HG03175 (cell line): ENCODE data around the gene RNF40.

Experiments
- ATAC-seq: cut with Tn5 transposase; IDR thresholded peaks from one replicate; pipeline ENCODE4 v1.9.1; 2021; ENCODE audit warnings: mild to moderate bottlenecking, moderate library complexity; ENCODE audit not compliant: unreplicated experiment

Gene RNF40

DNA sequence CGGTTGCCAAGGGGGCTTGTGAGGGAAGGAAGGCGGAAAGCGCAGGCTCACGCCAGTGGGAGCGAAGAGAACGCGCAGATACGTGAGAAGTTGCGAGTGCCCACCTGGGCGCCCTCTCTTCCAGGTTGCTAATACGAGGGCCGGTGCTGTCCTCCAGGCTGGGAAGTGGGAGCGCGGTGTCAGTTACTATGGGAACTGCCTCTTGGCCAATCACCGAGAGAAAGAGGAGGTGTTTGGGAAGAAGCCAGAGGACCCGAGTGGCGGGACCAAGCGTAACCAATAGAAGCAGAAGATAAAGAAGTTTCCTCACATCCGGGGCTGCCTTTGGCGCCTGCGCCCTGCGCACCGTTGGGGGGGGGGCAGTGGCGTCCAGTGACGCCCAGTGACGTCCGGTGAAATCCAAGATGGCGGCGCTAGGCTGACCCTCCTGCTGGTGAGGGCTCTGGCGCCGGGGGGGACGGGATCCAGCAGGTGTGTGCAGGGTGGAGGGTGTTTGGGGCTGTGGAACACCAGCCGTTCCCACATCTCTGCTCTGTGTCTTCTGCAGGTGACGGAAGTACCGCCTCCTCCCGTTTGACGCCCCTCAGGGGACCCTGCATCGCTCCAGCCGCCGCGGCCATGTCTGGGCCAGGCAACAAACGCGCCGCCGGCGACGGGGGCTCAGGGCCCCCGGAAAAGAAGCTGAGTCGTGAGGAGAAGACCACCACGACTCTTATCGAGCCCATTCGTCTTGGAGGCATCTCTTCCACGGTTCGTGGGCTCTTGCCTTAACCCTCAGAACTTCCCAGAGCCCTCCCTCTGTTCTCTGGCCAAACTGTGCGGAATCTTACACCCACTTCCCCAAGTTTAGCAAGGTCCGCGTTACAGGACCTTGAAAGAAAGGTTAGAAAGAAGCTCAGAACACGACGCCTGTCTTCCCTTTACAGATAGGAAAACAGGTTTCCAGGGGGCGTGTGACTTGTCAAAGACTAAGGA, at the start of gene RNF40, which contains the start of gene CFAP119:
TSS of gene RNF40 (plus strand) at position 395 of the 975 bp plus-strand sequence. CDS start at position 619, 224 bp downstream.
TSS of gene CFAP119 (minus strand) at position 135 of the 975 bp plus-strand sequence. CDS start 314 bp downstream, outside the sequence.
- peak; percentile 88 for ATAC-seq

DNA sequence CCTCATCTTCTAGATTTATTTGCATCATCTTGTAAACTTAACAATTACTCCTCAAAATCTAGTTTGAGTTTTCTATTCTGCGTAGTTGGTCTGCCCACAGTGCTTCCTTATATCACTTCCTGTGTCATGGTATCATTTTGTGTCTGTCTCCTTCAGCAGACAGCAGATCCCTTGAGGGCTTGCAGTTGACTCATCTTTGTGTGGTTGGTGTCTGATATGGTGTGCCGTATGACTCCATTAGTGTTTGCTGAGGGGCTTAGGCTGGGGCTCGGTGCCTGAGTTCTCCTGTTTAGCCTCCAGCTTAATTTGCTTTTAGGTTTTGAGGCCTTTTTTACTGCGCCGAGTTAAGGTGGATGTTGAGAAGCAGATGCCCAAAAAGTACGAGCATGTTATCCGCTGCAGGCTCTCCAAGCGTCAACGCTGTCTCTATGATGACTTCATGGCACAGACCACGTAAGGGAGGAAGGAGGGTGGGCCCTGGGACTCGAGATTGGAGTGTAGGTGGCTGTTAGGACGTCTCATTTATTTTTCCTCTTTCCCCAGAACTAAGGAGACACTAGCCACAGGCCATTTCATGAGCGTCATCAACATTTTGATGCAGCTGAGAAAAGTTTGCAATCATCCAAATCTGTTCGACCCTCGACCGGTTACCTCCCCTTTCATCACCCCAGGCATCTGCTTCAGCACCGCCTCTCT, 46.2 kb upstream of the RNF40 start:
- ATAC-seq: no peak

DNA sequence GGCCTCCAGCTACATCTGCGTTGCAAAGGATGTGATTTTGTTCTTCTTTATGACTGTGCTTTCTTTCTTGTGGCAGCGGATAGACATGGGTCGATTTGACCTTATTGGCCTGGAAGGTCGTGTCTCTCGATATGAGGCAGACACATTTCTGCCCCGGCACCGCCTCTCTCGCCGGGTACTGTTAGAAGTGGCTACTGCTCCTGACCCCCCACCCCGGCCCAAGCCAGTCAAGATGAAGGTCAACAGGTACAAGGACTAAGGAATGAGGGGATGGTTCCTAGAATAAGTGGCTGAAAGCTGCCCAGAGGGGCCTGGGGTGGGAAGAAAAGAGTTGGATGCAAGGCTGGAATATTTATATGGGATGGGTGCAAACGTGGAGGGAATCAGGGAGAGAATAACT, 42.0 kb upstream of the RNF40 start:
- ATAC-seq: no peak

DNA sequence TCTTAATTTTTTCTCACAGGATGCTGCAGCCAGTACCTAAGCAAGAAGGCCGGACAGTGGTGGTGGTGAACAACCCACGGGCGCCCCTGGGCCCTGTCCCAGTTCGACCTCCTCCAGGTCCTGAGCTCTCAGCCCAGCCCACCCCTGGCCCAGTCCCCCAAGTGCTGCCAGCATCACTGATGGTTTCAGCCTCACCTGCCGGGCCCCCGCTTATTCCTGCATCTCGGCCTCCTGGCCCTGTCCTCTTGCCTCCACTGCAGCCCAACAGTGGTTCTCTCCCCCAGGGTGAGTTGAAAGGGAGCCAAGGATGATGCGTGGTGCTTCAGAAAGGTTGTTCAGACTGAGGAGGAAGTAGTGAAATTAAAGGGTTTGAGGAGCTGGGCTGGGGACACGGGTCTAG, 41.4 kb upstream of the RNF40 start:
- no peak for ATAC-seq

DNA sequence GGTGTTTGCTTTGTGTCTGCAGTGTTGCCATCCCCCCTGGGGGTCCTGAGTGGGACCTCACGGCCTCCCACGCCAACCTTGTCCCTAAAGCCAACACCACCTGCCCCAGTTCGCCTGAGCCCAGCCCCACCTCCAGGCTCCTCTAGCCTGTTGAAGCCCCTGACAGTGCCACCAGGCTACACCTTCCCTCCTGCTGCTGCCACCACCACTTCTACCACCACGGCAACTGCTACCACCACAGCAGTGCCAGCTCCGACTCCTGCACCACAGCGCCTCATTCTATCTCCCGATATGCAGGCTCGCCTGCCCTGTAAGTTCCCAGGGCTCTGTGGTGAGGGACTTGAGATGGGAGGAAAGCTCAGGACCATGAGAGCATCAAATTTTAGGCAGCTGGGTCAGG, 41.0 kb upstream of the RNF40 start:
- no peak for ATAC-seq

DNA sequence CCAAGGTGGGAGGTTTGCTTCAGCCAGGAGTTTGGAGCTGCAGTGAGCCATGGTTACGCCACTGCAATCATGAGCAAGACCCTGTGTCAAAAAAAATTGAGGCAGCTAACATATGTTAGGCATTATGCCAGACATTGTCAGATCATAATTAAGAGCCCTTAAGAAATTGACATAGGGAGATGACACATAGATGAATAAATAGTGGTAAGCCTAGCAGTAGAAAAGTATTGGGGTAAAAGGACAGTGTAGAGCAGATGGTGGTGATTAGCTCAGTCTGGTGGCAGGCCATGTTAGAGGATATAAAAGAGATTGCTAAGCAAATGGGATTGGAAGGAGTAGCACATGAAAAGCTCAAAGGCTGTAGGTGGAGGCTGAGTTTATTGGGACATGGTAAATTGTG, 40.5 kb upstream of the RNF40 start:
- ATAC-seq: no peak

DNA sequence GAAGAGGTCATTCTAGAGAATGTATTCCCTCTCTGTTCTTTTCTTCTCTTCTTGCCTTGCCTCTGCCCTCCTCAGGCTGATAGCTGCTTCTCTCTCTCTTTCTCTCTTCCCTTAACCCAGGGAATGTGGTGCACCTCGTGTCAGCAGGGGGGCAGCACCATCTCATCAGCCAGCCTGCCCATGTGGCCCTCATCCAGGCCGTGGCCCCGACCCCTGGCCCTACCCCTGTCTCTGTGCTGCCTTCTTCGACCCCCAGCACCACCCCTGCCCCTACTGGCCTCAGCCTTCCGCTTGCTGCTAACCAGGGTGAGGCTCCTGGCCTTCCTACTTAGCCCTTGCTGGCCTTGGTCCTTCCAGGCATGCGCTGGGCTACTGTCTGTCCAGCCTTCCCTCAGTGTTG, 39.7 kb upstream of the RNF40 start:
- no peak for ATAC-seq

DNA sequence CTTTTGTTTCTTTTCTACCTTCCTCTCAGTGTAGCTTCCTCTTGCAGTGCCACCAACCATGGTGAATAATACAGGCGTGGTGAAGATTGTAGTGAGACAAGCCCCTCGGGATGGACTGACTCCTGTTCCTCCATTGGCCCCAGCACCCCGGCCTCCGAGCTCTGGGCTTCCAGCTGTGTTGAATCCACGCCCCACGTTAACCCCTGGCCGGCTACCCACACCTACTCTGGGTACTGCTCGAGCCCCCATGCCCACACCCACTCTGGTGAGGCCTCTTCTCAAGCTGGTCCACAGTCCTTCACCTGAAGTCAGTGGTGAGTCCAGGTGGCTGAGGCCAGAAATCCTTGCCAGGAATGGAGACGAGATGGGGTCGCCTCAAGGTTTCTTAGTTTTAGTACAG, 39.2 kb upstream of the RNF40 start:
- no peak for ATAC-seq

DNA sequence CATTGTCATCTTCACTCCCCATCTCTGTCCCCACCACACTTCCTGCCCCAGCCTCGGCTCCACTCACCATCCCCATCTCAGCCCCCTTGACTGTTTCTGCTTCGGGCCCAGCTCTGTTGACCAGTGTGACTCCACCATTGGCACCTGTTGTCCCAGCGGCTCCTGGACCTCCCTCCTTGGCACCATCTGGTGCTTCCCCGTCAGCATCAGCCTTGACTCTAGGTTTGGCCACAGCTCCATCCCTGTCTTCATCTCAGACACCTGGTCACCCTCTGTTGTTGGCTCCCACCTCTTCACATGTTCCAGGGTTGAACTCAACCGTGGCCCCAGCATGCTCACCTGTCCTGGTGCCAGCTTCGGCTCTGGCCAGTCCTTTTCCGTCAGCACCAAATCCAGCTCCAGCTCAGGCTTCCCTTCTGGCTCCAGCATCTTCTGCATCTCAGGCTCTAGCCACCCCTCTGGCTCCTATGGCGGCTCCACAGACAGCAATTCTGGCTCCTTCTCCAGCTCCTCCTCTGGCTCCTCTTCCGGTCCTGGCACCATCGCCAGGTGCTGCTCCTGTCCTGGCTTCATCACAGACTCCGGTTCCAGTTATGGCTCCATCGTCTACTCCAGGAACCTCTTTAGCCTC, 38.3 kb upstream of the RNF40 start:
- no peak for ATAC-seq

DNA sequence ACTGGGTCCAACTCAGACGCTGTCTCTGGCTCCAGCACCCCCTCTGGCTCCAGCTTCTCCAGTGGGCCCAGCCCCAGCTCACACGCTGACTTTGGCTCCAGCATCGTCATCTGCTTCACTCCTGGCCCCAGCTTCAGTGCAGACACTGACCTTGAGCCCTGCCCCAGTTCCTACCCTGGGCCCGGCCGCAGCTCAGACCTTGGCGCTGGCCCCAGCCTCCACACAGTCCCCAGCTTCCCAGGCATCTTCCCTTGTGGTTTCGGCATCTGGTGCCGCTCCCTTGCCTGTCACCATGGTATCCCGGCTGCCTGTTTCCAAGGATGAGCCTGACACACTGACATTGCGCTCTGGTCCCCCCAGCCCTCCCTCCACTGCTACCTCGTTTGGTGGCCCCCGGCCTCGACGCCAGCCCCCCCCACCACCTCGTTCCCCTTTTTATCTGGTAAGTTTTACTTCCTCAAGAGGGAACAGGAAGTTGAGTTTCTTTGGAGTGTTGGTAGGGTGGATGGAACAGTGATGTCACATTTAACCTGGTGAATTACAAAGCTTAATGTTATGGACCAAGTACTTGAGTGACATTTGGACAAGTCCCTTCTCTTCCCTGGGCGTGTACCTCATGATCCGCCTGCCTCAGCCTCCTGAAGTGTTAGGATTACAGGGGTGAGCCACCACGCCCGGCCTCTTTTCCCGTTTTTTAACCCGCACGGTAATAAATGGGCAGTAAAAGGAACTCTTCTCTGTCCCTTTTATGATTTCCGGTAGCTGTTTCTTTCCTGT, 37.3 kb upstream of the RNF40 start:
- ATAC-seq: no peak

DNA sequence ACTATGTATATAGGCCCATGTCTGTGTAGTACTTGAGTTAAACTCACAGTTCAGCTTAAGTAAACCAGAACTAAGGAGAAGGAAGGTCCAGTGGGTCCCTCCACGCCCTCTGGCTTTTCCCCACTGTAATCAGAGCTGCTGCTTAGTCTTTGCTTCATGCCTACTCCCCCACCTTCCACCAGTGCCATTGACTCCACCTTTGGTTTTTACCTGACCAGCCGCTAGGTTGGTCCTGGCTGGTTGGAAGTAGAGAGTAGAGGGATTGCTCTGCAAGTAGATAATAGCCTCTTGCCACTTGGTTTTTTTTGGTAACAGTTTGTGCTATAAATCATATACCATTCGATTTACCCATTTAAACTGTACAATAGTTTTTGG, 36.7 kb upstream of the RNF40 start:
- no peak for ATAC-seq

DNA sequence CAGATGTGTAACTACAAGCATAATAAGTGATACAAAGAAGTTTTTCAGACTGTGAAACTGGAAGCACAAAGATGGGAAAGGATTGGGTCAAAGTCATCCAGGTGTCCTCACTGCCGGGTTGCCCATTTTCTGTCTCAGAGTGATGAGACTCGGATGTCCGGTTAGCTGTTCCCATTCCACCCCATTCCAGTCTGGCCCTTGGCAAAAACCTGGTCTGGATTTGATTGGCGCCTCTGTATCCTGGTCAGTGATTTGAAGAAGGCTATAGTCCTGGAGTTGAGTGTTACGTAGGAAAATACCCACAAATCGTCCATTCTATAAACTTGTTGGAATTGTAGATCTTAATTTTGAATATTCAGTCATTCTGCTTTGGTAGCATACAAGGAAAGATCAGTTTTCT, 33.8 kb upstream of the RNF40 start:
- no peak for ATAC-seq

DNA sequence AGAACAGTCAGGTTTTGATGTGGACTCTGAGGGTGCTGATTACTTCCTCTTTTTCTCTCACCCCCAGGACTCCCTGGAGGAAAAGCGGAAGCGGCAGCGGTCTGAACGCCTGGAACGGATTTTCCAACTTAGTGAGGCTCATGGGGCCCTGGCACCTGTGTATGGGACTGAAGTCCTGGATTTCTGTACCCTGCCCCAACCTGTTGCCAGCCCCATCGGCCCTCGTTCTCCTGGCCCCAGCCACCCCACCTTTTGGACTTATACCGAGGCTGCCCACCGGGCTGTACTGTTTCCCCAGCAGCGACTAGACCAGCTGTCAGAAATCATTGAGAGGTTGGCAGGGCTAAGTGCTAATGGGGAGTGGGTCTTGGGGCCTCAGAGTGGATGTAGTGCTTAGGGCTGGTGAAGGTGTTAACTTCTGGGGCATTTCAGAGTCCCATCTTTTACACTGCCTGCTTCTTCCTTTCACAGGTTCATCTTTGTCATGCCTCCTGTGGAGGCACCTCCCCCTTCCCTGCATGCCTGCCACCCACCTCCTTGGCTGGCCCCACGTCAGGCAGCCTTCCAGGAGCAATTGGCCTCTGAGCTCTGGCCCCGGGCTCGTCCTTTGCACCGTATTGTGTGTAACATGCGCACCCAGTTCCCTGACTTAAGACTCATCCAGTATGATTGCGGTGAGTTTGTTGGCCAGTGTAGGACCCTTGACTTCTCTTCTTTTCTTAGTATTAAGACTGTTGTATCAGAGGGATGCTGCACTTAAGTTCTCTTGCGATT, 33.0 kb upstream of the RNF40 start:
- ATAC-seq: no peak

DNA sequence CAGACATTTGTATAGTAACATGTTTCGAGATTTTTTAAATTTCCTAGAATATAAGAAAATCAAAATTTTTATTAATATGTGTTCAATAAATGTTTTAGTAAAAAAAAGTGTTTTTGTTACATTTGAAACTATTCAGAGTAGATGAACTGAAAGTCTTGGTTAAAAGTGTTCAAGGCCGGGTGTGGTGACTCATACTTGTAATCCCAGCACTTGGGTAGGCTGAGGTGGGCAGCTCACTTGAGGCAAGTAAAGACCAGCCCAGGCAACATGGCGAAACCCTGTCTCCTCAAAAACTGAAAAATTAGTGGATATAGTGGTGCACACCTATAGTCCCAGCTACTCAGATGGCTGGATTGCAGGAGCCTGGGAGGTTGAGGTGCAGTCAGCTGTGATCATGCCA, 30.7 kb upstream of the RNF40 start:
- no peak for ATAC-seq

DNA sequence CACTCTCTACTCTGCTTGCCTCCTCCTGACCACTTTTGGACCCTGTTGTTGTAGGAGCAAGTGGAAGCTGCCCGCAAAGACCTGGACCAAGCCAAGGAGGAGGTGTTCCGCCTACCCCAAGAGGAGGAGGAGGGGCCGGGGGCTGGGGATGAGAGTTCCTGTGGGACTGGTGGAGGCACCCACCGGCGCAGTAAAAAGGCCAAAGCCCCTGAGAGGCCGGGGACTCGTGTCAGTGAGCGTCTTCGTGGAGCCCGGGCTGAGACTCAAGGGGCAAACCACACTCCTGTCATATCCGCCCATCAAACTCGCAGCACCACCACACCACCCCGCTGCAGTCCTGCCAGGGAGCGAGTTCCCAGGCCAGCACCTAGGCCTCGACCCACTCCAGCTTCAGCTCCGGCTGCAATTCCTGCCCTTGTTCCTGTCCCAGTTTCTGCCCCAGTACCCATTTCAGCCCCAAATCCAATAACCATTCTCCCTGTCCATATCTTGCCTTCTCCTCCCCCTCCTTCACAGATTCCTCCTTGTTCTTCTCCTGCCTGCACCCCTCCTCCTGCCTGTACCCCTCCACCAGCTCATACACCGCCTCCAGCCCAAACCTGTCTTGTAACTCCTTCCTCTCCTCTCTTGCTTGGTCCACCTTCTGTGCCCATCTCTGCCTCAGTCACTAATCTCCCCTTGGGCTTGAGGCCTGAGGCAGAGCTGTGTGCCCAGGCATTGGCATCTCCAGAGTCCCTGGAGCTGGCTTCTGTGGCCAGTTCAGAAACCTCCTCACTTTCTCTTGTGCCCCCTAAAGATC, 24.9 kb upstream of the RNF40 start:
- ATAC-seq: no peak

DNA sequence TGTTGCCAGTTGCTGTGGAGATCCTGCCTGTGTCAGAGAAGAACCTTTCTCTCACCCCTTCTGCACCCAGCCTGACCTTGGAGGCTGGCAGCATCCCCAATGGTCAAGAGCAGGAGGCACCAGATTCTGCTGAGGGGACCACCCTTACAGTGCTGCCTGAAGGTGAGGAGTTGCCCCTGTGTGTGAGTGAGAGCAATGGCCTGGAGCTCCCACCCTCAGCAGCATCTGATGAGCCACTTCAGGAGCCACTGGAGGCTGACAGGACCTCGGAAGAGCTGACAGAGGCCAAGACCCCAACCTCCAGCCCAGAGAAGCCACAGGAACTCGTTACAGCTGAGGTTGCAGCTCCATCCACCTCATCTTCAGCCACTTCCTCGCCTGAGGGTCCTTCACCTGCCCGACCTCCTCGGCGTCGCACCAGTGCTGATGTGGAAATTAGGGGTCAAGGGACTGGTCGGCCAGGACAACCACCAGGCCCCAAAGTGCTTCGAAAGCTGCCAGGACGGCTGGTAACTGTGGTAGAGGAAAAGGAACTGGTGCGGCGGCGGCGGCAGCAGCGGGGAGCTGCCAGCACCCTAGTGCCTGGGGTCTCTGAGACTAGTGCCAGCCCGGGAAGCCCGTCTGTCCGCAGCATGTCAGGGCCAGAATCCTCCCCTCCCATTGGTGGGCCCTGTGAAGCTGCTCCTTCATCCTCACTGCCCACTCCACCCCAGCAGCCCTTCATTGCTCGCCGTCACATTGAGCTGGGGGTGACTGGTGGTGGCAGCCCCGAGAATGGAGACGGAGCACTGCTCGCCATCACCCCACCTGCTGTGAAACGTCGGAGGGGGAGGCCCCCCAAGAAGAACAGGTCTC, 24.1 kb upstream of the RNF40 start:
- no peak for ATAC-seq

DNA sequence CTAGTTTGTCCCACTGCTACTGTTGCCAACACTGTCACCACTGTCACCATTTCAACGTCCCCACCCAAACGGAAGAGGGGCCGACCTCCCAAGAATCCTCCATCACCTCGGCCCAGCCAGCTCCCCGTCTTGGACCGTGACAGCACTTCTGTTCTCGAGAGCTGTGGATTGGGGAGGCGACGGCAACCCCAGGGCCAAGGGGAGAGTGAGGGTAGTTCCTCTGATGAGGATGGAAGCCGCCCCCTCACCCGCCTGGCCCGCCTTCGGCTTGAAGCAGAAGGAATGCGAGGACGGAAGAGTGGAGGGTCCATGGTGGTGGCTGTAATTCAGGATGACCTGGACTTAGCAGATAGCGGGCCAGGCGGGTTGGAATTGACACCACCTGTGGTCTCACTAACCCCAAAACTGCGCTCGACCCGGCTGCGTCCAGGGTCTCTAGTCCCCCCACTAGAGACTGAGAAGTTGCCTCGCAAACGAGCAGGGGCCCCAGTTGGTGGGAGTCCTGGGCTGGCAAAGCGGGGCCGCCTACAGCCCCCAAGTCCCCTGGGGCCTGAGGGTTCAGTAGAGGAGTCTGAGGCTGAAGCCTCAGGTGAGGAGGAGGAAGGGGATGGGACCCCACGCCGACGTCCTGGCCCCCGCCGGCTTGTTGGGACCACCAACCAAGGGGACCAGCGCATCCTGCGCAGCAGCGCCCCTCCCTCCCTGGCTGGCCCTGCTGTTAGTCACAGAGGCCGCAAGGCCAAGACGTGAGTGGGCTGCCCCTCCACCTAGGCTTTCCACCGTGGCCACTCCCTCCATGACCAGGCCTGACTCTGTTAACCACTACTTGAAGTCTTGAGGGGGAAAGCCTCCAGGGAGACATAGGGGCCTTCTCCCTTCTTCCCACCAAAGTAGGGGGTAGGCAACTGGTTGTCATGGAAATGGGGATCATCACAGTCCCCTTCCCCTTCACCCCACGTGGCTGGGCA, 22.9 kb upstream of the RNF40 start:
- ATAC-seq: no peak
